Activated CD8-positive, alpha-beta T cell treated with anti-CD3 and anti-CD28 coated beads, Interleukin-2, amount 10 ng/mL, durations not matched to agents 7 days and 5 days (primary cell): ENCODE measurements around the gene AP3D1. TPM values are rescaled to one million over a fixed set of nuclear protein-coding genes. Genes with fewer than 3 reads are reported as not detected.

Experiments used
- total RNA-seq, 2 experiments: library from RNA; stranded (reverse); gene quantifications; one replicate each; pipeline ENCODE4 v1.2.3, GENCODE V29; 2021

Gene AP3D1
- total RNA-seq, 2 experiments from 2014 or later: 91.5 to 100 TPM

Other genes with a start within 250 kb of the AP3D1 start
- gene ADAT3, start 246.2 kb downstream of the AP3D1 start, total RNA-seq: 10 to 100 TPM in 1 of 2 experiments, 1 to 10 TPM in 1; 9.9 to 11.0 TPM
- gene SCAMP4, start 246.2 kb downstream of the AP3D1 start, total RNA-seq: 10 to 100 TPM; 29.9 to 37.2 TPM
- gene CSNK1G2, start 210.4 kb downstream of the AP3D1 start, total RNA-seq: 100 to 1,000 TPM; 103 to 105 TPM
- 10 to 100 TPM; 48.2 to 53.4 TPM for gene BTBD2, start 135.9 kb downstream of the AP3D1 start, total RNA-seq
- 100 to 1,000 TPM; 332 to 348 TPM for gene MKNK2, start 100.3 kb downstream of the AP3D1 start, total RNA-seq
- 100 to 1,000 TPM; 235 to 240 TPM for gene MOB3A, start 55.2 kb downstream of the AP3D1 start, total RNA-seq
- 1 to 10 TPM; 8.7 to 9.5 TPM for gene IZUMO4, start 54.7 kb downstream of the AP3D1 start, total RNA-seq
- 10 to 100 TPM; 70.6 to 74.3 TPM for gene DOT1L, start 12.4 kb upstream of the AP3D1 start, total RNA-seq
- gene PLEKHJ1, start 84.8 kb upstream of the AP3D1 start, total RNA-seq: 10 to 100 TPM; 78.0 to 79.9 TPM
- gene SF3A2, start 85.3 kb upstream of the AP3D1 start, total RNA-seq: 100 to 1,000 TPM; 157 to 163 TPM
- gene AMH, start 97.8 kb upstream of the AP3D1 start, total RNA-seq: 10 to 100 TPM; 10.3 to 12.1 TPM
- gene JSRP1, start 104.9 kb upstream of the AP3D1 start, total RNA-seq: not detected
- gene PEAK3, start 130.6 kb upstream of the AP3D1 start, total RNA-seq: under 1 TPM; 0.16 to 0.34 TPM
- gene LINGO3, start 156.6 kb upstream of the AP3D1 start, total RNA-seq: under 1 TPM; 0.66 to 0.76 TPM
- 100 to 1,000 TPM; 144 to 146 TPM for gene LSM7, start 177.0 kb upstream of the AP3D1 start, total RNA-seq
- gene SPPL2B, start 177.1 kb upstream of the AP3D1 start, total RNA-seq: 10 to 100 TPM; 73.5 to 80.7 TPM
- not detected for gene TMPRSS9, start 208.7 kb upstream of the AP3D1 start, total RNA-seq